KOPT-K1 (cell line): ENCODE results near the gene DHRS1.

Source experiments
- H3K27ac ChIP-seq: fragments of 200-600 bp; sonication (generic); 2 replicates; pipeline ENCODE4 v1.5.1; 2016; ENCODE audit warnings: antibody characterized with exemption, mild to moderate bottlenecking, low read depth, low read length; ENCODE audit not compliant: poor library complexity, severe bottlenecking
- H3K36me3 ChIP-seq: fragments of 200-600 bp; sonication (generic); 2 replicates; pipeline ENCODE4 v1.5.1; 2017; ENCODE audit warnings: antibody characterized with exemption, mild to moderate bottlenecking, low read length, moderate library complexity; ENCODE audit not compliant: insufficient read depth
- H3K9me3 ChIP-seq: fragments of 200-600 bp; sonication (generic); 2 replicates; pipeline ENCODE4 v1.5.1; 2017; ENCODE audit warnings: antibody characterized with exemption, low read length, mild to moderate bottlenecking; ENCODE audit not compliant: insufficient read depth, poor library complexity, severe bottlenecking

Gene DHRS1

DNA sequence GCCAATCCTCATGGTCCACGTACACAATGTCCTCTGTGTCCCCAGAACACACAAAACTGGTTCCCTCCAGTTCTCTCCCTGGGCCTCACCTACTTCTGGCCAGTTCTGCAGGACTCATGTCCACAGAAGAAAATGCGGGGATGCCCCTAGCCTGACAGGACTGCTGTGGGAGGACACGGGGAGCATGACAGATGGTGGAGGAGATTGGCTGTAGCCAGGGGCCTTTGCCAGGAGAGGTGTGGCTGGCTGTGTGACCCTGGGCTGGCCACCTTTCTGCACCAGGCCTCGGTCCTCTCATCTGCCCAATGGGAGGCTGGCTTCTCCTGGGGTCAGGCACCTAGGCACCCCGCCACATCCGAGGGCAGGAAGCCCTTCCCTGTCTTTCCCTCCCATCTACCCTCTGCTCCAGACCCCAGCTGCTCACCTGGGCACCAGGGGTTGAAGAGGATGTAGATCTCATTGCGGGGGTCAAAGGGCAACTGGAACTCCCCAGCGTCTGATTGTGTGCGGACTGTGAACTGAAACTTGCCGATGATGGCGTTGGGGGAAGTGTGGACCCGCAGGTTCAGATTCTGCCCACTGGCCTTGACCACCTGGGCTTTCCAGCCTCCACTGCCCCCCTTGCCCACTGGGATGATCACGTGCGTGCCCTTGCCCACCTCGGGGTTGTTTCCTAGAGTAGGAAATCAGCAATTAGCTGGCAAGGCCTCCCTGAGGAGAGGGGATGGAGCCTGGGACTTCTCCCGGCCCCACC is 39.4 kb downstream of the DHRS1 start:
- no peak overlapping the region for H3K27ac ChIP-seq
- H3K36me3 ChIP-seq: no peaks in the 10 kb centered on the region
- H3K9me3 ChIP-seq: no peaks in the 10 kb centered on the region

DNA sequence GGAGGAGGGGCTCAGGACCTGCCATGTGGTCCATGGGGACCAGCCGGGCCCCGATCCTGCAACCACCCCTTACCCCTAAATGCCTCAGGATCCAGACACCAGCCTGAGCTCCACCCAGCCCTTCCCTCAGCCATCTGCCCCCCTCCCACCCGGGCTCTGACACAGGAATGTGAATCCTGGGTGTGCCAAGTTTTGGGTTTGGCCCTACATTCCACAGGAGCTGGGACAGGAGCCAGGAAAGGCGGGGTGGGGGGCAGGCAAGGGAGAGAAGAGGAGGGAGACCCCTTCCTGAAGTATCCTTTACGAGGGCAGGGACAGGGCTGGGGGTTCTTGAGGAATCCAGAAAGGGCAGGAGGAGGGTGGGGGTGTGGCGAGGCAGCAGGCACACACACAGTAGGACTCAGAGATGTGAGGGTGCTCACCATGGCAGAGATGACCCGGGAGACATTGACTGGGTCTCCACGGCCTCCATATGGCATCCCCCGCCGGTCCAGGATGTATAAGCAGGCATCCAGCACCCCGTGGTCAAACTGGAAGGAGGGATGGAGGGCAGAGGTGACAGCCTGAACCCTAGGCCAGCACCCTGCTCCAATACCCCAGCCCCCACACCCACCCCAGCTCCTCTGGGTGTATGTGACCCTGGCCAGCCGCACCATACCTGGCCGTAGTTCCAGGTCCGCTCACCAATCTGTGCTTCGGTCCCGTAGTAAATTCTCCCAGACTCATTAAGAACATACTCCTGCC is 40.1 kb downstream of the DHRS1 start:
- H3K27ac ChIP-seq: no peak overlapping the region
- H3K36me3 ChIP-seq: no peaks in the 10 kb centered on the region
- no peaks in the 10 kb centered on the region for H3K9me3 ChIP-seq

DNA sequence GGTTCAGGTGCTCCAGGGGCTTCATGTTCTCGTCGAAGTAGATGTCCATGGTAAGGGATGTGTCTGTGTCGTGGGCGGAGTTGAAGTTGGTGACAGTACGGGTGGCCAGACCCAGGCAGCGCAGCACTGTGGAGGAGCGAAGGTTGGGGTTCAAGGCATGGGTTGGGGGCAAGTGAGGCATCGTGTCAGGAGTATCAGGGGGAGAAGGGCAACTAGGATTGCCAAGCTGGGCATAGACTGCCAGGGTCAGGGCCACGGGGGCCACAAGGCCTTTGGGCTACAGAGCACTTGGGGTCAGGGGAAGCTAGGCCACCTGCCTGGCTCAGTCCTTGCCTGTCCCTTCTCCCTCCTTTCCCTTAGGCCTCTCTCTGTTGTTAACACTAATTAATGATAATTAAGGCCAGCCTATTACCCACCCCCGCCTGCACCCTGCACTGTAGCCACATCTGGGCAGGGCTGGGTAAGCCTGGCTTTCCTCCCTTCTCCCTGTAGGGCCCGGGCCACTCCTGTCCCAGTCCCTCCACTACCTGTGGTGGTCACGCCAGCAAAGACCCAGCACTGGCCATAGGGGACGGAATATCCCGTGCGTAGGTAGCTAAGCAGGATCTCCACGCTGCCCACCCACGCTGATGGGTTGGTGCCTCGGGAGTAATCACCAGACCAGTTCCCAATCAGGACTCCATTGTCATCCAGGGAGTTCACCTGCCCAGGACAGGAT is 40.9 kb downstream of the DHRS1 start:
- no peaks in the 10 kb centered on the region for H3K9me3 ChIP-seq
- H3K27ac ChIP-seq: no peak overlapping the region
- no peaks in the 10 kb centered on the region for H3K36me3 ChIP-seq

DNA sequence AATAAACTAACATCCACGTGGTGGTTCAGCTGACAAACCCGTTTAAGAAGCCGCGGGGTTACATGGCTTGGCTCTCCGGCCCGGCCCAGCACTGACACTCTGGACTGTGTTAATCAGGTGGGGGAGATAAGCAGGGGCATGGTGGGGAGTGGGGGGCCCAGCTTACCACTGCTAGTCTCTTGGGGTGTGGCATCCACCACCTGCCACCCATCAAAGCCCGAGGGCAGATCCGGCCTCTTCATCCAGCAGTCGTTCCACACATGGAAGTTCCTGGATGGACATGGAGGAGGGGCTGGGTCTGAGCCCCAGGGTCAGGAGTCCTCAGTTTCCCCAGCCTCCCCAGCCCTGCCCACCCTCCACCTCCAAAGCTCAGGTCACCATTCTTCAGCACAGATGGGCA is 41.5 kb downstream of the DHRS1 start:
- Histone ChIP-seq H3K27ac (no peak overlapping the region), H3K9me3 (no peaks in the 10 kb centered on the region), H3K36me3 (no peaks in the 10 kb centered on the region)

DNA sequence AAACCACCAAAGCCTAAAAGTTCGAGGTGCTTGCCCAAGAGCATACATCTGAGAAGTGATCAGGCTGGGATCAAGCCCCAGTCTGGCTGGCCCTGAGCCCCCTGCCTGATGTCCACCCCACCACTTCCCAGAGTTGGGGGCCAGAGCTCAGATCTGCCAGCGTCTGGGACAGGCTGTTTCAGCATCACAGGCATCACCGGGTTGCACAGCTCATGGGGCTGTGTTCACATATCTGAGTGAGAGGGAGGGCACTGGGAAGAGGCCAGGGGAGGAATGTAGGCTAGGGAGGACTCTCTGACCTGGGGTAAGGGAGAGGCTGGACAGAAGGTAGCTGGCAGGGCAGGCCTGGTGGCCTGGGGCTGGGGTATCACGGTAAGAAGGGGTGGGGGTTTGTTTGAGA is 42.6 kb downstream of the DHRS1 start:
- no peak overlapping the region for H3K27ac ChIP-seq

DNA sequence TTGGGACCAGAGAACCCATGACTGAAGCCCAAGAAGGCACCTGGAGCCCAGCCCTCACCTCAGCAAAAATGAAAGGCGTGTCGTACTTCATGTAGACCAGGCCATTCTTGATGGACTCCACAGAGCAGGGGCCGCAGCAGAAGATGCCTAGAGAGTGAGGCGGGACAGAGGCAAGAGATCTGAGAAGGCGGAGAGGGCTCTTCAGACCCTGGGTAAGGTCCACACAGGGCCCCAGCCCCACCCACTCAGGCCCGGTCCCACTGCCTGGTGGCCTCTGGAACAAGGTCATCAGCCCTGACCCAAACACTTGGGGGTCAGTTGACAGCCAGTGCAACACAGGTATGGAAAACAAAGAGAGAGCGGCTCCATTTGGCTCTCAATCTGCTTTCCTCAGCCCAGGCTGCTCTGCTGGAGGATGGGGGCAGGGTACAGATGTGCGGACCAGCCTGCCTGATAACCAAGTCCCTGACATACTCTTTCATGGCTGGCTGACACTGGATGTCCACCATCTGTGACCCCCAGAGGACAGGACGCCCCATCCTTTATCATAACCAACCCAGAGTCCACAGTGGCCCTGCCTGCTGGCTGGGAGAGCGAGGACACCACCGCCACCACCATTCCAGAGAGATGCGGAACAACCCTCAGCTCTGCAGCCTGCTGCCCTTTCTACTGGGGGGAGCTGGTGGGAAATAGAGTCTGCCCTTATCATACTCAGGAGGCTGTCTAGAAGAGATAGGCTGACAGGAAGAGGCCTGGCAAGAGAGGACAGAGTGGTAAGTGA is 43.5 kb downstream of the DHRS1 start:
- H3K36me3 ChIP-seq: no peaks in the 10 kb centered on the region
- H3K27ac ChIP-seq: no peak overlapping the region
- H3K9me3 ChIP-seq: no peaks in the 10 kb centered on the region

More for the DNA sequence above, 42.6 kb downstream of the DHRS1 start:
- Histone ChIP-seq H3K36me3 (no peaks in the 10 kb centered on the region), H3K9me3 (no peaks in the 10 kb centered on the region)

DNA sequence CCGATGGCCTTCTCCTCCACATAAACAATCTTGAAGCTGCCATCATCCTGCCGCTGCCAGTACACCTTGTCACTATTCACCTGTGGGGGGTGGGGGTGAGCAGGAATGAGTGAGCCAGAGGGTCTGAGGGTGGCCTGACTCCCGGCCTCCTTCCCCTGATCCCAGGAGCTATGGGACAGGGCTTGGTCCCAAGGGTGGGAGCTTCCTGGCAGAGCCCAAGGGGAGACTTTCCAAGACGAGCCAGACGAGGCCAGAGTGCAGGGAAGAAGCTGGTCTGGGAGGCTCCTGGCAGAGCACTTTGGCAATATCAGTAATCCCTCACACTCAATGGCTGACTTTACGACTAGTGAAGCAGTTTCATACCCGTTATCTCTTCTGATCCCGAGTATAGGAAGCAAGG is 44.1 kb downstream of the DHRS1 start:
- H3K27ac ChIP-seq: no peak overlapping the region
- H3K9me3 ChIP-seq: no peaks in the 10 kb centered on the region
- H3K36me3 ChIP-seq: no peaks in the 10 kb centered on the region

DNA sequence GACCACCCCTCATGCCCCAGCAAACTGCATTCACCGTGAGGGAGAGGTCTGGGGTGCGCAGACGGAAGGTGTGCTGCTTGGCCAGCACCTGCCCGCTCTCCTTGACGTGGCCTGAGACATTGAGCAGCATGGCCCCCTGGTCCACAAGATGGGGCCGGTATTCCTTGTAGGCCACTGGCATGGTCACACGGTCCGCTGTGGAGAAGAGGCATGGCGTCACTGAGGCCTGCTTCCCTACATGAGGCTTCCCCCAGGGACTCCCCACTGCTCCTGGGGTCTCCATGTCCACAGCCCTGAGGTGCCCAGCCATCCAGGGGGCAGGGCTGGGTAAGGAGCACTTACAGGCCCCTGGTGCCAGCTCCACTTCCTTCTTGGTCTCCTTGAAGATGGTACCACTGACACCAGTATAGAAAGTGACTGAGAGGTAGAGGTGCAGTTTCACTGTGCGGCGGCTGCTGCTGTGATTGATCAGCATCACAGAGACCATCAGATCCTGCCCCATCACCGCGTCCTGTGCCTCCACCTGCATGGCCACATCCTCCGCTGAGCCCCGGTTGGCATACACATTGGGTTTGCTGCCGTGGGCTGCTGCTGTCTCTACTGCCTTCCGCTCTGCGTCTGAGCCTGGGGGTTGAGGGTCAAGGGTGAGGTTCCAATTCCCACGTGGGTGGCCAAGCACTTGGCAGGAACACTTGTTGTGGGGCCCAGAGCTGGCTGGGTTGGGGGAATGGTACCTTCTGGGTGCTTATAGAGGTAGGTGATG is 44.8 kb downstream of the DHRS1 start:
- H3K36me3 ChIP-seq: no peaks in the 10 kb centered on the region
- no peak overlapping the region for H3K27ac ChIP-seq
- no peaks in the 10 kb centered on the region for H3K9me3 ChIP-seq

DNA sequence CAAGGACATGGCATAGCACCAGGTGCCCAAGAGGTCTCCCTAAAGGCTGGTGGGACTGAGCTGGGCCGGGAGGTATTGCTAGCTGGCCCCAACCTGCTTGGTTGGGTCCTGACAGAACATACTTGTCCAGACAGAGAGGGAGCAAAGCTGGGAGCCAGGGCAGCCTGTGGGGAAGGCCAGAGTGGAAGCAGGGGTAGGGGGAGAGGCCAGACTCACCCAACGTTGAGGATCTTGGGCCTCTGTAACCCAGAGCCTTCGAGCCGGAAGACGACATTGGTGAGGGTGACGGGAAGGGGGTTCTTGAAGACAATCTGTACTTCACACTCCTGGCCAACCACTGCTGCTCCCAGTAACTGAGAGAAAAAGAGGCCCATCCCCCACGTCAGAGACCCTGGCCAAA is 45.6 kb downstream of the DHRS1 start:
- Histone ChIP-seq H3K9me3 (no peaks in the 10 kb centered on the region), H3K36me3 (no peaks in the 10 kb centered on the region), H3K27ac (no peak overlapping the region)

DNA sequence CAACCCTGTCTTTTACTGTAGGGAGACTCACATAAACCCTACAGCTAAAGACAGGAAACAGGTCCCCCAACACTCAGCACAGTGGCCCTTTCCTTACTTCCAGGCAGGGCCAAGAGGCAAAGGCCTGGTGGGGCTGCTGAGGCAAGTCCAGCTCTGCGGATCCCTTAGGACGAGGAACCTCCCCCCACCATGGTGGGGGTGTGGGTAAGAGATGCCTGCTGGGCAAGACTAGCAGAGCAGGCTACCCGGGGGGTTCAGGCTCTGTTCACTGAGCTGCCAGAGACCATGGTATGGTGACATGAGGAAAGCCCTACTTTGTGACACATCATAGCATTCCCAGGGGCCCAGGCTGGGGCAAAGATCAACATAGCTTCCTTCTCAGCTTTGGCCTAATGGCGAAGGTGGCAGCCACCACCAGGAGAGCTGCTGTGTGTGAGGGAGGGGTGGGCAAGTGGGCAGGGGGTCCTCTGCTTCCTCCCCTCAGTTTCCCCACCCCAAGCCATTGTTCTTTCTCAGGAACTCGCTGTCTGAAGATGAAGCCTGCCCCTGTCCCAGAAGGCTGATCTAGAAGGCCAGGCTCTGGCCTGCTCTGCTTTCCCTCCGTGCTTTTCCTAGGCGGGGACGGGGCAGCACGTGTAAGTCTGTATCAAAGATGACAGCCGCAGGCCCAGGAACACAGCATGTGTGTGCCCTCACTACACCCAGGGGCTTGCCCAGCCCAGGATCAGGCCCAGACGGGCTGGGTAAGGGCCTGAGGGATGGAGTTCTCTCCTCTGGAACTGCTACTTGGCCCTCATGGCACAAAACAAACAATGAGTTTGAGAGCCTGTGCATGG is 47.1 kb downstream of the DHRS1 start:
- no peak overlapping the region for H3K27ac ChIP-seq
- no peaks in the 10 kb centered on the region for H3K36me3 ChIP-seq

DNA sequence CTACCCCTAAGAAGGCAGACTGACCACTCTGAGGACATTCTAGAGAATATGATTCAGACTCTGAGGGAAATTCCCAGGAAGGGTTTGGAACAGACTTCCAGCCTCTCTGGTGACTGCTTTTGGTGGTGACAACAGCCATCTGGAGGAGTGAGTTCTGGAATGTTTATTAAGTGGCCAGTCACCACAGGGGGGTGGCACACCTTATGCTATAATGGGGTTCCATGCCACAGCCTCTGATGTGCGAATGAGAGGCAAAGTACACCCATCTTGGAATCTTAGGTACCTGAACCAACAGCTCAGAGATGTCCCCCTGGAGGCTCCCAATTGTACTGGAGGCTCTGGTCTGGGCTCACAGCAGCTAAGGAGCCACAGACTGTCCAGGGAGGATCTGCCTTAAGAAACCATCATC is 47.7 kb downstream of the DHRS1 start:
- no peaks in the 10 kb centered on the region for H3K9me3 ChIP-seq
- H3K27ac ChIP-seq: no peak overlapping the region
- H3K36me3 ChIP-seq: no peaks in the 10 kb centered on the region

More for the DNA sequence above, 47.1 kb downstream of the DHRS1 start:
- H3K9me3 ChIP-seq: no peaks in the 10 kb centered on the region

DNA sequence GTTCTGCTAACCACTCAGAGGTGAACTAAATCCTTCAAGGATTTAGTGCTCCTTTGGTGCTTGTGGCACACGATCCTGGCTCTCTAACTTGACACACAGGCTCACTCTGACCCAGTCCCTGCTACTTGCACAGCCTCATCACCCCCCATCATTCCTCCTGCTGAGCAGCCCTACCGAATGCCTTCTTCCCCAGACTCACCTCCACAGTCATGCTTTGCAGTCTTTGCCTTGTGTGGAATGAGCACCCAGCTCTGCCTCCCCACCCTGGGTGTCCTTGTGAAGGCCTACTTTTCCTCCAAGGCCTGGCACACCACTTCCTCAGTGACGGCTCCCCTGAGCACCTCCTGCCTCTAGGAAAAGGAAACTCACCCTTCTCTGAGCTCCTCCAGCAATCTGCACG is 49.2 kb downstream of the DHRS1 start:
- no peaks in the 10 kb centered on the region for H3K9me3 ChIP-seq
- H3K27ac ChIP-seq: no peak overlapping the region
- no peaks in the 10 kb centered on the region for H3K36me3 ChIP-seq

DNA sequence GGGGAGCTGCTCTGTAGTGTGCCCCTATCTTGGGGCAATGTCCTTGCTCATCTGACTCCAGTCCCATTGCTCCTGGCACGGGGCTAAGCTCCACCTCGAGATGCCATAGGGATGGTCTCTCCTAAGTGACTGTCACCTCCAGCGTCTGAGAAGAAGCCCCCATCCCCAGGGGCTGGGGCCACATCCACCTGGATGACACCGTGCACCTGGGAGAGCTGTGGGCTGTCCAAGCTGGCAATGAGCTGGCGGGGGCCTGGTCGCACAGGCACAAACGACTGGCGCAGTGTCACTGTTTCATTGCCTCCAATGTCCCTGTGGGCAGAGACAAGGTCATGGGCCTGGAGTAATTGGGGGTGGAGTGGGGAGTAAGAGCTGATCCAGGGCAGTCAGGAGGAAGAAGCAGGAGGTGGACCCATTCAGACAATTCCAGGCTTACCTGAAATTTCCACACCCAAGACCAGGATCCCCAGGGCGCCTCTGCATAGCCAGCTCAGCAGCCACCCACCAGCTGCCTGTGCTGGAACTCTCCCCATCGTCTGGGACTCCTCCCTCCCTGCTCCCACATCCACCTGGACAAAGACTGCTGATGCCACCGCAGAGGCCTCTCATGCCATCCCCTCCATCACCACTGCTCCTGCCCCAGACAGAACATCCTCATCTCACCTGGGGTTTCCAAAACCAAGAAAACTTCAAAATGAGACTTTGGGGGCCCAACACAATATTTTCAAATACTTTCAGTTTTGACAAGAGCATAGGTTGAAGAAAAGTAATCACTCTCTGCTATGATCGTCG is 50.2 kb downstream of the DHRS1 start:
- H3K9me3 ChIP-seq: no peaks in the 10 kb centered on the region

More for the DNA sequence above, 50.2 kb downstream of the DHRS1 start:
- Histone ChIP-seq H3K27ac (no peak overlapping the region), H3K36me3 (no peaks in the 10 kb centered on the region)
